ENCODE data around the gene C1orf146.

GRCh38 chr1:92259350-92259749 lies 41.6 kb downstream of the C1orf146 start:
- TF ChIP-seq POLR2AphosphoS5 (IDR thresholded peaks at IDR 0.05; ENCODE audit: low read depth, low read length) (no peak), POLR2A (IDR thresholded peaks at IDR 0.05; ENCODE audit: low read depth, low read length) (no peak), TAF1 (IDR thresholded peaks at IDR 0.05; ENCODE audit: borderline replicate concordance, low read depth, low read length) (no peak)

All from GM12892 (cell line).